Glomerular visceral epithelial cell (primary cell): ENCODE data around the gene TNPO3.
A peak's percentile ranks its signal among the peaks of the same experiment; 100 is the strongest.
"Not testable (repeated sequence)": the region's sequence is repeated elsewhere in the genome, so short reads cannot be mapped to it uniquely, and the experiment has no call there.

ENCODE experiments used
- DNase-seq: peaks from one replicate; pipeline ENCODE4 v3.0.0-alpha.2; 2016; ENCODE audit errors: extremely low spot score

TNPO3 gene

GRCh38 chr7:128921866-128922440 lies 133.0 kb downstream of the TNPO3 start:
- DNase-seq, result no peak

GRCh38 chr7:128920913-128921582 lies 133.9 kb downstream of the TNPO3 start:
- DNase-seq, result peak; percentile 53

GRCh38 chr7:128919881-128920799 lies 134.8 kb downstream of the TNPO3 start:
- peak; percentile 47 for DNase-seq

DNA sequence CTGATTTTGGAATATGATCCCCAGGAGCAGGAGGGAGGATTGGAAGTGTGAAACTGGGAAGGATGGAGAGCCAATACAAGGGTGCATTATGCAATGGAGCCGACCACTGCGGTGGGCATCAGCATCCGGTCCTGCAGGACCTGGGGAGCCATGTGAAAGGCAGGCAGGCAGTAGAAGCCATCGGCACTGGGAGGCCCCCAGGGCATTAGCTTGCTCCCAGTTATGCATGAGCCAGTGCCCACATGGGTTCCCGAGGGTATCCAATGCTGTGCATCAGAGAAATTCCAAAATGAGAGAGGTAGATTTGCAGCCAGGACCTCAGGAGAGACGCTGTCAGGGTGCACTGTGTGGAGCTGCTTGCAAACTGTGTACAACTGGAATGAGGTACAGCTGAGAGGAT lies 135.7 kb downstream of the TNPO3 start:
- no peak for DNase-seq

- no peak for DNase-seq
These were observed 136.8 kb downstream of the TNPO3 start for GRCh38 chr7:128918016-128918665.

GRCh38 chr7:128917122-128917521 lies 137.8 kb downstream of the TNPO3 start:
- DNase-seq, result no peak

DNA sequence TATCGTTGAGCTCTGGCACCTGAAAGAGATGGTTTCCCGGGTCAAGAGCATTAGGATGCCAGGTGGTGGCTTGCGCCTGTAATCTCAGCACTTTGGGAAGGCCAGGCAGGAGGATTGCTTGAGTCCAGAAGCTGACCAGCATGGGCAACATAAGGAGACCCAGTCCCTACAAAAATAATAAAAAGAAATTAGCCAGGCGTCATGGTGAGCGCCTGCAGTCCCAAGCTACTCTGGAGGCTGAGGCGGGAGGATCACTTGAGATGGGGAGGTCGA lies 138.3 kb downstream of the TNPO3 start:
- DNase-seq, result no peak

GRCh38 chr7:128915841-128916642 lies 138.9 kb downstream of the TNPO3 start:
- DNase-seq, result no peak

- DNase-seq, result no peak
These were observed 139.6 kb downstream of the TNPO3 start for GRCh38 chr7:128915271-128915819.

- no peak for DNase-seq
These were observed 140.3 kb downstream of the TNPO3 start for GRCh38 chr7:128914566-128915151.

- no peak for DNase-seq
These were observed 140.9 kb downstream of the TNPO3 start for GRCh38 chr7:128913870-128914565.

DNA sequence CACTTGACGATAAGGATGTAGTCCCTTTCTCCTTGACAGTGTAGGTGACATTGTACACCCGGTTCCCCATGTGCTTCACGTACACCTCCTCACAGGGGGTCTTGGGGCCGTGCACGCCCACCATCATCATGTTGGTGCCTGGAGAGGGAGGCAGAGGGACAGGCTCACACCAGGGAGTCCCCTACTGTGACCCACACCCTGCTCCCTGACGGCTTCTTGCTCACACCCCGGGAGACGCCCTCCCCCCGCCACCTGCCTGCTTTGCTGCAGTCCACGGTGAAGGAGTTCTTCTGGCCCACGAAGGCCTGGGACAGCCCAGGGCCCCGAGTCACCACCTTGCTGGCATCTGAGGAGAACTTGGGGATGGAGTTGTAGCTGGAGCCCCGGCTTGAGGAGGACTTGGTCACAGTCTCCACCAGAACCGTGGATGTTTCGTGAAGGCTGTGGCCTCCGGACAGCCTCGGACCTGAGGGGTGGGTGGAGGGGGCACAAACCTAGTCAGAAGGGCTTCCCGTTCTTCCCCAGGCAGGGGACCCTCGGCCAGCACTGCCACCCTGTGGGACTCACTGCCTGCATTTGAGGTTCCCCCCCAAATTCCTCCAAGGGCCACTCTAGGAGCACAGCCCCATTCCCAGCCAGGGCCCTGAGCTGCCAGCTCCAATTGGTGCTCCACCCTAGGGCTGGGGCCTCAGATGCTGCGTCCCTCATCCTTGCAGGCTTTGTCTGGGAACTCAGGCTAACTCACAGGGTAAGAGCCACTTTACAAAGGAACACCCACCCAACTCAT lies 142.0 kb downstream of the TNPO3 start:
- not testable (repeated sequence) for DNase-seq

GRCh38 chr7:128912281-128912680 lies 142.6 kb downstream of the TNPO3 start:
- no peak for DNase-seq

- no peak for DNase-seq
These were observed 143.4 kb downstream of the TNPO3 start for GRCh38 chr7:128911423-128912031.

DNA sequence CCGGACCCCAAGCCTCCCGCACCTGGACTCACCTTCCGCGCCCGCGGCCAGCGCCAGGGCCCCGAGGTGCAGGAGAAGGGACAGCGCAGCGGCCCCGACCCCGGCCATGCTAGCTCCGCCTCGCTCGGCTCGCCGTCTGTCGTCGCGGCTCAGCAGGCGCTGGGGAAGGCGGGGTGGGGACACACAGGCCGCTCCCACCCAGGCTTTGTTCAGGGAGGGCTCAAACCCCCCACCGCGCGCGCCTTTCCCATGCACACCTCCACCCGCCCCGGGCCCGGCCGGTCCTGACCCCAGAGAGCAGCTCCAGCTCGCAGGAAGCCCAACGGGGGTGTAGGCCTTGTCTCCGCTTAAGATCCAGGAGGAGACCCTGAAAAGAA lies 144.4 kb downstream of the TNPO3 start, which contains the start of gene KCP:
Gene KCP (minus strand): TSS at position 141 of the 377 bp plus-strand sequence. CDS start 33 bp downstream, at position 108.
- no peak for DNase-seq

DNA sequence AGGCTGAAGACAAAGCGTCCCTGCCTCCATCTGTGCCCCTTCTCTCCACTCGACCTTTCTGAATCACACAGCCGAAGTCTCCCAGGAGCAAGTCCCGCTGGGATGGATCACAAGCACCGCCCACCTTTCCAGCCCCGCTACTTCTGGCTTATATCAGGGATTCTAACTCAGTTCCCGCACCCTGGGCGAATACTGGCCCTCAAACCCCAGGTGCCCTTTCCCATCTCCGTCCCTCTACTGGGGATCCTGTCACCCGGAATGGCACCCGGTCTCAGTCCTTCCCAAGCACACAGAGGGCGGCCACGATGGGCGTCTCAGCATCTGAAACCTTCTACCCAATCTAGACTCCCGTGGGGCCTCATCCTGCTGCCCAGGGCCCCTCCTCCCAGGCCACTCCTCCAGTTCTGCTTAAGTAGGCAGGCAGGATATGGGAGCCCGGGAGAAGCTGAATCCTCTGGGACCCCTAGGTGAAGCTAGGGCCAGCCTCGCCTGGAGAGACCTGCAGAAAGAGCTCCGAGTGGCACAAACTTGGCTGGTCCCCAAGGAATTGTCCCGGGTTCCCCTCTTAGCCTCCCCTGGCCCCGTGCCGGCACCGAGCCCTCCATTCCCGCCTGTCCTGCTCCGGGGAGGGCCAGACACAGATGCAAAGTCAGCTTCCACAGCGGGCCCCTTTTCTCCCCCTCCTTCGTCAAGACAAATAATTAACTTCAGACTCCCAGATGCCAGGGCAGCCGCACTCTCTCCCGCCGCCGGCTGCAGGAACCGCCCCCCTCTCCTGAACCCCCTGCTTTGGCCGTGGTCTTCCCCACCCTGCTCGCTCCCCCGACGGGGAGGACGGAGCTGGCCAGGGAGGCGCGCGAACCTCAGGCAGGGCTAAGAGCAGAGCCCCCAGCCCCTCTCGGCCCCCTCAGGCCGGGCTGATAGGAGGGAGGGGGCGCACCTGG lies 145.0 kb downstream of the TNPO3 start:
- DNase-seq, result peak; percentile 78

GRCh38 chr7:128908750-128909624 lies 145.9 kb downstream of the TNPO3 start:
- no peak for DNase-seq
